NCI-H1694 treated with DMSO at 0.1 percent for 48 hours (cell line): Measurements from ENCODE around the gene CAPN11.

ENCODE experiments used
- DNase-seq: peaks from one replicate; lab custom pipeline; 2025; lab: John Stamatoyannopoulos, UW

Gene CAPN11

DNA sequence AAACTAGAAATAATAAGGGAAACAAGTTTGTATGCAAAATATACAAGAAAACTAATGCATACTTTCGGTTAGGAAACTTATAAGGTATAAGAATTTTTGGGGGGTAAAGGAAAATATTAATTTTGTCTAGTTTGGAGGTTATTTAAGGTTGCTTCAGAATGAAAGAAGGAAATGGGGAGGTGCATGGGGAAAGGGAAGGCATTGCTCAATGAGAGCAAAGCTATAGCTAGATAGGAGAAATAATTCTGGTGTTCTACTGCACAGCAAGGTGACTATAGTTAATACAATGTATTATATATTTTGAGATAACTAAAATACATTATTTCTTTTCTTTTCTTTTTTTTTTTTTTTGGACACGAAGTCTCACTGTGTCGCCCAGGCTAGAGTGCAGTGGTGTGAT, 52.7 kb downstream of the CAPN11 start:
- no peak for DNase-seq

DNA sequence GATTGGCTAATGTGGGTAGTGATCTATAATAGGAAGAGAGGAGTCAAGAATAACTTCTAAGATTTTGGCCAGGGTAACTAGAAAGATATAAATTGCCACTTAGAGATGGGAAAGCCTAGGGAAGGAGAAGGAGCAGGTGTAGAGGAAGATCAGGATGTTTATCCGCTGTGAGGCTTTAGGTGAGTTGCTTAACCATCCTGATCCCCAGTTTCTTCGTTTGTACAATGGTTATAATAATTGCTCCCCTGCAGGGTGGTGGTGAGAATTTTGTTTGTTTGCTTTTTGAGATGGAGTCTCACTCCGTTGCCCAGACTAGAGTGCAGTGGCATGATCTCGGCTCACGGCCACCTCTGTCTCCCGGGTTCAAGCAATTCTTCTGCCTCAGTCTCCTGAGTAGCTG, 55.7 kb downstream of the CAPN11 start:
- no peak for DNase-seq

DNA sequence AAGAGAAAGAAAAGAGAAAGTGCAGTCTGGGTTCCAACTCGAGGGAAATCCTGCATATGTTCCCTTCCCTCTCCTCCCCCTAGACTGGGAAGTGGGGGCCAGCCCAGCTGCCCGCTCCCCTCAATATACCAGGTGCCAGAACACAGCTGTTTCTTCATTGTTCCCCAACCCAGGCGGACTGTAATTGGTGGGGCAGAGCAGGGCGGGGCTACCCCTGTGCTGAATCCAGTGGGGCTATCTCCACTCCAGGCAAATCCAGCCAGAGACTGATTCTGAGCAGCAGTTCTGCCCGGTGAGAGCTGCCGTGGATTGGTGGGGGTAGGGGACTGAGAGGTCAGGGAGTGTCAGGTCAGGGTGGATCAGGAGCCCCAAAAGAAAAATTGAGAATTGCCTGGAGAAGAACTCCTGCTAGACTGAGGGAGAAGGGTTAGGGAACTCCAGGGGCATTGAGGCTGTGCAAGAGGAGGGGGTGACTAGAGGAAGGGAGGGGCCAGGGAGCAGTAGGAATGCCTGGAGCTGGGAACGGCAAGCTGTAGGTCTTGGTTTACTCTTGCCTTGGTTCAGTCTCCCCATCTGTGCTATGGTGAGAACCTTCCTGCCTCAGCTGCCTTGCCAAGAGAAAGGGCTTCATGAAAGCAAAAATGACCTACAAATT, 58.2 kb downstream of the CAPN11 start, which contains the start of gene MYMX:
Gene MYMX, plus strand, starts transcription at position 250 of the 655 bp plus-strand sequence. CDS start 546 bp downstream, outside the sequence.
- peak; percentile 14 for DNase-seq

DNA sequence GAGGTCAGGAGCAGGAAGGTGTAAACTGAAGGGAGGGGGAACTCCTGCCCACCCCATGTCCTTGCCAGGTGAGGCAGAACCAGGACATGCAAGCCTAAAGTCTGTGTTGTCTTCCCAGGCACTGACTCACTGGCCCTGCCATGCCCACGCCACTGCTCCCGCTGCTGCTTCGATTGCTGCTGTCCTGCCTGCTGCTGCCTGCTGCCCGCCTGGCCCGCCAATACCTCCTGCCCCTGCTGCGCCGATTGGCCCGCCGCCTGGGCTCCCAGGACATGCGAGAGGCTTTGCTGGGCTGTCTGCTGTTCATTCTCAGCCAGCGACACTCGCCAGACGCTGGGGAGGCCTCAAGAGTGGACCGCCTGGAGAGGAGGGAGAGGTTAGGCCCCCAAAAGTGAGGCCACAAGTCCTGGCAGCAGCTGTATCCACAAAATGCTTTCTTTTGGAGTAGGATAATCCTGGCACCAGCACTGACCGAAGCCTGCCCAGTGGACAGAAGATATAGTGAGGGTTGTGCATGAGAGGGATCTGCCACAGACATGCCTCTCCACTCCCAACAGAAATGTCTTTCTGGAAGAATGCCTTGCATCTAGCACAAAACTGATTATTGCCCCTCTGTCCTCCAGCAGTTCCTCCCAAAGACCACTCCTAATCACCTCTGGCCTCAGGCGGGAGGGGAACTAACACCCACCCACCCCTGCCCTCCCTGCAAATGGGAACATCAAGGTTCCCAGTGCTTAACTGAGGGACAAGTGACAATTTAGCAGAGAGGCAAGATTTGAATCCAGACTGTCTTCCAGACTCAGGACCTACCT, 58.9 kb downstream of the CAPN11 start:
- no peak for DNase-seq

DNA sequence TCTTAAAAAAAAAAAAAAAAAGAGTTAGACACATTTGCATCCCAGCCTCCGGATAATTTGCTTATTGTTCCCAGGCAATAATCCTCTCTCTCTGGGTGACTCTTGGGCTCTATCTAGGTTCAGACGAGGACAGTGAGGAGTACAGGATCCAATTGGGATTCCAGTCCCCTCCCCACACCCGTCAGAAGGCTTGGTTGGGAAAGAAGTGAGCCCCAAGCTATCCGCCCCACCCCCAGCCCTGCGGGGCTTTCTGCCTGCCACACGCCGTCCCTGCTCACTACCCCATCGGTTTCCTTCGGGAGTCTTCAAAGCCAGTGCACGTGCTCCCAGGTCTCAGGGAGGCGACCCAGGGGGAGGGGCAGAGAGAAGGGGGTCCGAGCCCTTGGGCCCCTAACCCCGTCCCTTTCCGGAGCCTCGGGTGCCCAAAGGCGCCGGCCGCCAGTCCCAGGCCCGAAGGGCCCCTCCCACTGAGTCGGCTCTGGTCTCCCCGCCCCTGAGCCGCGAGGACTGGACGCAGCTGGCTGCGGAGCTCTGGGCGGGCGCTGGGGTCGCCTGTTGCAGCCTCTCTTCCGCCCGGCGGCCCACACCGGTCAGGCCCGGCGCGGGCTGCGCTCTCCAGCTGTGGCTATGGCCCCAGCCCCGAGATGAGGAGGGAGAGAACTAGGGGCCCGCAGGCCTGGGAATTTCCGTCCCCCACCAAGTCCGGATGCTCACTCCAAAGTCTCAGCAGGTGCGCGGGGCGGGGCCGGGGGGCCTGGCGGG, 60.6 kb downstream of the CAPN11 start:
- DNase-seq: no peak

DNA sequence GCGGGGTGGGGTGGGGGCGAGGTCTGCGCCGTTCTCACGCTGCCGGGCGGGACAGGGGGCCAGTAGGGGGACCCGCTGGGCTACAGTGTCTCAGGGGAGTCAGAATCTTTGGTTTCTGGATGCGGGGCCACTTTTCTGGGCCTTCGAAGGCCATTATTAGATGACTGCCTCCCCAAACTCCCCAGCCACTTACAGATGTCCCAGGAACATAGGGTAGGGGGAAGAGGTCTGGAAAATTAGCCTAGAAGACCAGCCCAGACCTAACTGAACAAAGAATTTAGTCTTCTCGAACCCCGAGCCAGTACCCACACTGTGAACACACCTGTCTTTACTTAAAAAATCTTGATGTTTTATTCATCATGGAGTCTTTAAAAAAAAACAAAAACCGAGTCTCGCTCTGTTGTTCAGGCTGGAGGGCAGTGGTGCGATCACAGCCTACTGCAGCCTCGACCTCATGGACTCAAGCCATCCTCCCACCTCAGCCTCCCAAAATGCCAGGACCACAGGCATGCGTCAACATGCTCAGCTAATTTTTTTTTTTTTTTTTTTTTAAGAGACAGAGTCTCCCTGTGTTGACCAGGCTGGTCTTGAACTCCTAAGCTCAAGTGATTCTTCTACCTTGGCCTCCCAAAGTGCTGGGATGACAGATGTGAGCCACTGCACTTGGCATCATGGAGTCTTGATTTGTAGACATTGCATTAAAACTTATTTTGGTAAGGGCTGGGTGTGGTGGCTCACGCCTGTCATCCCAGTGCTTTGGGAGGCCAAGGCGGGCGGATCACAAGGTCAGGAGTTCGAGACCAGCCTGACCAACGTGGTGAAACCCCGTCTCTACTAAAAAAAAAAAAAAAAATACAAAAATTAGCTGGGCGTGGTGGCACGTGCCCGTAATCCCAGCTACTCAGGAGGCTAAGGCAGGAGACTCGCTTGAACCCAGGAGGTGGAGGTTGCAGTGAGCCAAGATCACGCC, 61.5 kb downstream of the CAPN11 start:
- no peak for DNase-seq

DNA sequence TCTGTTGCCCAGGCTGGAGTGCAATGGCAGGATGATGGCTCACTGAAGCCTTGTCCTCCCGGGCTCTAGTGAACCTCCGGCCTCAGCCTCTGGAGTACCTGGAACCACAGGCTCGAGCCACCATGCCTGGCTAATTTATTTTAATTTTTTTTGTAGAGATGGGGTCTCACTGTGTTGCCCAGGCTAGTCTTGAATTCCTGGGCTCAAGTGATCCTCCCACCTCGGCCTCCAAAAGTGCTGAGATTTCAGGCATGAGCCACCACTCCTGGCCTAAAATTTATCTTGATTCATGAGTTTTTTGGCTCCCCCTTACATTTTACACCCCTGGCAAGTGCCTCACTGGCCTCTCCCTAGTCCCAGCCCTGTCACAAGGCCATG, 62.3 kb downstream of the CAPN11 start:
- DNase-seq: no peak

DNA sequence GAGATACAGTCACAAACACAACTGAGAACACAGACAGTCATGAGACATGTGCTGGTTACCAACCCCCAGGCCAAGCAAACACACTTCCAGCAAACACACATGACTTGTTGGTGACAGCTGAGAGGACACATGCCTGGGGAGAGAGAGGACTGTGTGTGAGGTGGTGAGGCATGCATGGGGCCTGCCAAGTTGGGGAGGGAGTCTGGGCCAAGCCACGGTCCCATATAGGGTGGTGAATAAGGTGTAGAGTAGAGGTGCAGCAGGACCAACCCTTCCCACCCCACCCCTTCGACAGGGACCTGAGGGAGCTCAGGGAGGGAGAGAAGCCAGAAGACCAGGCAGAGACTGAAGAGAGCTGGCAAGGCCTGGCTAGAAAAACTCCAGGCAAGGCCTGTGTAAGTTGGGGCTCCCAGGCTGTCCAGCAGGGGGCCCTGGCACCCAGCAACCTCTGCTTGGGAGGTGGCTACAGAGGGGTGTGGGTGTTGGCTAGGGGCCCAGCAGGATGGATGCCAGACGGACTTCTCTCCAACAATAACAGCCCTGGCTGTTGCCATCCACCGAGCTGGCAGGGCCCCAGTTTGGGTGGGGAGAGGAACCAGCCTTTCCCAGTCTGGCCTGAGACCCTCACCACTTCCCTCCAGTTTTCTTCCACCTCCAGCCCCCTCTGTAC, 62.8 kb downstream of the CAPN11 start:
- DNase-seq: peak; percentile 60

DNA sequence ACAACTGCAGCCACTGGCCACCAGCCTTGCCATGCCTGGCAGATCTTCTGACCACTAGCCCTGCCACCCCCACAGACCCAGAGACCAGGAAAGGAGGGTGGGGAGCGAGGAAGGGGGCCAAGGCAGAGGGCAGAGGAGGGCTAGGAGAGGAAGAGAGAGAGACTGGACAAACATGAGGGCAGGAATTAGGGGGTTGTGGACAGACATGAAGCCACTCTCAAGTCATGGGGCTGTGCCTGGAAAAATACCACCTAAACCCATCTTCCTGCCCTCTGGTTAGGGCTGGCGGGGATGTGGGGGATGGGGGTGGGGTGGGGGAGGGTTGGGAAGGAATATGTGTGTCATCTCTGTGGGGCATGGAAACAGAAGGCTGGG, 63.3 kb downstream of the CAPN11 start:
- DNase-seq: no peak

DNA sequence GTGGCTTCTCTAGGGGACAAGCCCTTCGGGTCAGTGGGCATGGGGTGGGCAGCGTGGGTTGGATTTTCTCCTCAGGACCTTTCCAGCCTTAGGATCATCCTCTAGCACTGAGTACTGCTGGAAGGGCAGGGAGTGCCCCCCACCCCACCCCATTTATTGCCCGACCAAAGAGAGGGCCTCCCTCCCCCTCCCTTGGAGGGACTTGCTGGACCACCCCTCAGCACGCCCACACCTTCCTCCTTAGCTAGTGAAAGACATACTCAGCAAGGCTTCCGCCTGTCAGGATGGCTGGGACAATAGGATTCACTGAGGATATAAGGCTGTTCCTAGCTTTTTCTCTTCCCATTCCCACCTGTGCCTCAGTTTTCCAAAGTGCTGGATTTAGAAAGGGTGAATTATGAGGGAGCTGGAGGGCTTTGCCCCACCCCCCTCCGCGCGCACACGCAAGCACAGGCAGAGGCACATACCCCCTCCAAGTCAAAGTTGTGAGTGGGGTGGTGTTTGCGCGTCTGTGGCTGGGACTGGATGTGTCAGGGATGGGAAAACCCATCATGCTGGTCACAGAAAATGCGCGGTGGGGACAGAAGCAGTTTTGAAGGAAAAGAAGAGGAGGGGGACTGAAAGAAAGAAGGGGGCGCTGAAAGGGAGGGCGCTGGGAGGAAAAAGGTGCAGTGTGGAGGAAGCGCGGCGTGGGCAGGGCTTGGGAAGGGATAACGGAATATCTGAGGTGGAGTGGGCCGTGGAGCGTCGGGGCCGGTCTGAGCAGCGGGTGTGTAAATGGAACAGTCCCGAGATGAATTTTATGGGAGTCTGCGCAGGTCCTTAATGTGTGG, 64.1 kb downstream of the CAPN11 start:
- no peak for DNase-seq

DNA sequence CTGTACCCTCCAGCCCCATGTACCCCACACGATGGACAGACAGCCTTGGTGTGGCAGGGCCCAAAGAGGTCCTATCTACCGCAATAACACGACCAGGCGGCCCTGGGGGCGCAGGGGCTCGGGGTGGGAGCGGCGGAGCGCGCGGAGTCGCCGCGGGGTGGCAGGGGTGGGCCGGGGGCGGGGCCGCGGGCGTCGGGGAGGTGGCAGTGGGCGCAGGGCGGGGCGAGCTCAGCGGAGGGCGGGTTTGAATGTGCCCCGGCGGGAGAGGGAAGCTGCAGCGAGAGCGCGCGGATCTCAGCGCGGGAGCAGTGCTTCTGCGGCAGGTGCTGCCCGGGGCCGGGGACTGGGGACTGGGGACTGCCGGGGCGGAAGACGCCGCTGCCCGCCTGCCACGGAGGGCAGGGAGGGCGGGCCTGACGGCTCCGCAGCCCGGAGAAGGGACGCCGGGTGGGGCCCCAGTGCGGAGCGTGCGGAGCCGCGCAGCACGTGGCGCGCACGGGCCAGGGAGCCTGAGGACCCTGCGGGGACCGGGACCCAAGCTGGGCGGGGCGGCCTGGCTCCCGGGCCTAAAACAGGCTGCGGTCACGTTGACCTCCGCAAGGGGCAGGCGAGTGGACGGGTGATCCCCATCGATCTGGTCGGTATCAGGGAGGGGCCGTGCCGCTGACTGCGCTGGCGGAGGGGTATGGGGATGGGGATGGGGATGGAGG, 64.9 kb downstream of the CAPN11 start, which contains the start of gene SLC29A1:
Gene SLC29A1, plus strand, starts transcription at position 277 of the 710 bp plus-strand sequence. CDS start 3,719 bp downstream, outside the sequence.
- DNase-seq: peak; percentile 38

DNA sequence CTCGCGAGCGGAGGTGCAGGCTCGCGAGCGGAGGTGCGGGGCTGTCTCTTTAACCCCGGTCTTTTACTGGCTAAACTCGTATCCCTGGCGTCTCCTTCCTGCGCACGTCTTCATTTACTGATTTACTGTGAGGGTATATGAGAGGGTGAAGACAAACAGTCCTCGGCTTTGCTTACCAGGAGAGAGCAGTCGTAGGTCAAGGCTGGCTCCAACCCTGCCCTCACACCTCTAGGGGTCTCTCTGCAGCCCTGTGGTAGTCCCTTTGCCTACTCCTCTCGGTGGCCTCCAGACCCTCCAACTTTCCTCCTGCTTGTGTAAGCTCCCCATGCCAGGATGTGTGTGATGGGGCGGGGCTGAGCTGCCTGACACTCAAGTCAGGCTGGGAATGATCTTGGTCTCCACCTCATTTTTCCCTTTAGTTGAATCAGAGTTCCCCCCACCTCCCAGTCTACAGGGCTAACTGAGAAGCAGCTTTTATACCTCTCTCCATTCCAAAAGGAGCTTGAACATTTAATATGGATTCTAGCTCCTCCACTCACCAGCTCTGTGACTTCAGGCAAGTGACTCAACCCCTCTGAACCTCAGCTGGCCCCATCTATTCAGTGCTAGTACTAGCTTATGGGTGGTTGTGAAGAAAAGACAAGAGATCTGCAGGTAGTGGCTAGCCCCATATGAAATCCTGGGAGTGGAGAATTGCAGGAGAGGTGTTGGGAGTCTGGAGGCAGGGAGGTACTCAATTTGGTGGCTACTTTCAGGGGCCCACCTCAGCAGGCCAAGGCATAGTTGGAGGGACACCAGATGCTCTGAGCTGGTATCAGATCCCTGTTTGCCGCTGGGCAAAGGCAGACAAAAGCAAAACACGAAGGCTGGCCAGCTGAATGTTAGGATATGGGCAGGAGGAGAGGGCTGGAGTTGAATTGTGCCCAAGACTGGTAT, 65.7 kb downstream of the CAPN11 start:
- no peak for DNase-seq

DNA sequence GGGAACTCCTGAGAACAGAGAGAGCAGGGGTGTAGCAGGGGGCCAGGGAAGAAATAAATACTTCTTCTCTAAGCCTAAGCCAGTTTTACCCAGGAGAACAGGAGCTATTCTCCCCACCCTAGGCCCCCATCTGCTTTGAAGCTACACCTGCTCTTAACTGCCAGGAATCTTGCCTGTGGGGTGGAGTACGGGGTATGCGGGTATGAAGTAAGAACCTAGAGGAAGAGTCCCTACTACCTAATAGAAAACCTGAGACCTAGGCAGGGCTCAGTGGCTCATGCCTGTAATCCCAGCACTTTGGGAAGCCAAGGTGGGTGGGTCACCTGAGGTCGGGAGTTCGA, 66.3 kb downstream of the CAPN11 start:
- no peak for DNase-seq

DNA sequence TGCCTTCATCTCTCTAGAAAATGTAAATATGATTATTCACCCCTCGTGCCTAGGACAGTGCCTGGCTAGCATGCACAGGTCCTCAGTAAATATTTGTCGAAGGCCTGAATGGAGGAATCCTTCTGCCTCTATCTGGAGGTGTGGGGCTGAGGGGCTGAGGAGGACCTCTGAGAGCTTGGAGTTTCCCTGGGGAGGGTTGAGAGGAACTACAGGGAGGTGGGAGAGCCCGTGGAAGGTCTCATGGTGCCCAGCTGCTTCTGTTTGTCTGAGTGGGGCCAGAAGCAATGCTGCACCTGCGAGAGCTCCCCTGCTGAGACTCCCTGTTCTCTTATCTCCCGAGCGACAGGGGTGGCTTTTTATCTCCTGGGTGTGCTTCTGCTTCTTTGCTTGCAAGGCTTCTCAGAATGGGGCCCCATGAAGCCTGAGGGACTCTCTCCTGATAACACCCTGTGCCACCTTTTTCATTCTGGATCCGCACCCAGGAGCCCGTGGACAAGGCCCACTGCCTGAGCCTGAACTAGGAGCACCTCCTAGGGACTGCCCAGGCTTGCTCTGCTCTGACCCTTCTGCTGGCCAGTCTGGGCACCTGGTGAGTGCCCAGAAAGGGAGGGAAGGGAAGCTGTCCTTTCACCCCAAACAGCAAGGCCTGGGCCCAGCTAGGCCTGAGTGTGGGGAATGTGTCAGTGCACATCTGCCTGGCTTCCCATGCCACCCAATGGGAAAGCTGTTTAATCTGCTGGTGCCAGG, 67.1 kb downstream of the CAPN11 start:
- DNase-seq: no peak

DNA sequence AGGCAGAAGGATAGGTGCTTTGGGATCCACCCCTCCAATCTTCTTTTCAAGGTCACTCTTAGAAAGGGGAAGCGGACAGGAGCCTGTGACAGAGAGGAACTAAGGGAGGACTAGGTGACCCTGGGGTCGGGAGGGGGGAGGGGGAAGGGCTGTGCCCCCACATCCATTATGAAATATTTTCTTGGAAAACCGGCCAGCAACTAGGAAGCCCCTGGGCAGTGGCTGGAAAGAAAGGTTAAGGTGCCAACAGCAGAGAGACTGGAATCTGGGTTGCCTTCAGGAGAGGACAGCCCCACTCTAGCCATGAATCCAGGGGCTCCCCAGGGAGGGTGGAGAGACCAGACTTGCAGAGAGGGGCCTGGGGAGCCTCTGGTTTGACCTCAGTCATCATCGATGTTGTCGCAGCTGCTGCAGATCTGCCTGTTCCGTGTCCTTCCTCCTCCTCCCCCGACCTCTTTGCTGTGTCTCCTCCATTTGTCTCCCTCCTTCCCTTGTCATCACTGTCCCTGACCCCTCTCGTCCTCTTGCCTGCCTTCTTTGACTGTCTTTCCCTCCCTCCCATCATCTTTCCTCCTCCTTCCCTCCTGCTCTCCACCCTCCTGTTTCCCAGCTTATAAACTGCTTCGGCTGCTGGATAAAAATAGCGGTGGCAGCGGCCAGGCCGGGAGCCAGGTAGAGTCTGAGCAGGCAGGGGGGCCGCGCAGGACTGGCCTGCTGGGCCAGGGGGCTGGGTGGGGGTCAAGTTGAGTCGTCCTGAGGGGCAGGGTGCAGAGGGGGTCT, 67.9 kb downstream of the CAPN11 start:
- no peak for DNase-seq

DNA sequence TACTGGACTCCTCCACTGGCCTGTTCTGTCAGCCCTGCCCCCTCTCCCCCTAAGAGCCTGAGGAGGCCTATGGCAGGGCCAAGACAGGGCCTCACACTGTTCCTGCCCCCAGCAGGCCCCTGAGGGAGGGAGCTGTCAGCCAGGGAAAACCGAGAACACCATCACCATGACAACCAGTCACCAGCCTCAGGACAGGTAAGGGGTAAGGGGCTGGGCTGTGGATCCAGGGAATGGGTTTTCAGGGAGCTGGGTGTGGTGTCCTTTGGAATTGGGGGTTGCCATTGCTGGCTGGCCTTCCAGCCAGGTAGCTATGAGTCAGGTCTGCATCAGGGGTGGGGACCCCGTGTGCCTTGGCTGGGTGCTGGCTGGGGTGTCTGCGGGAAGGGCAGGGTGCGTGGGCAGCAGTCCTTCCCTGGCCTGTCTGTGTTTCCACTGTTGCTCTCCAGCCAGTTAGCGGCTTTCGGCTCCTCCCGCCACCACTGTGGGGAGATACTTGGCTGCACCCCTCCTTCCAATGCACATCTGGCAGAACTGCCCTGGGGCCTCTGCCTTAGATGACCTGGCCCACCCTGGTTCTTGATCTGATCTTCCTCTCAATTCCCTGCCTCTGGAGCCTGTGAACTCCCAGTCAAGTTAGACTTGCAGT, 68.7 kb downstream of the CAPN11 start:
- no peak for DNase-seq
